Measurements from ENCODE around the gene CPED1.
"Not testable (repeated sequence)": the region's sequence is repeated elsewhere in the genome, so short reads cannot be mapped to it uniquely, and the experiment has no call there.

CPED1 gene

GRCh38 chr7:121267612-121268011 is 279.1 kb downstream of the CPED1 start:
- DNase-seq, result no peak

- DNase-seq, result no peak
These were observed 281.3 kb downstream of the CPED1 start for GRCh38 chr7:121269798-121270197.

GRCh38 chr7:121271098-121271497 is 282.6 kb downstream of the CPED1 start:
- no peak for DNase-seq

GRCh38 chr7:121271916-121272315 is 283.4 kb downstream of the CPED1 start:
- no peak for DNase-seq

- no peak for DNase-seq
These were observed 284.2 kb downstream of the CPED1 start for GRCh38 chr7:121272676-121273075.

- DNase-seq, result no peak
These were observed 285.1 kb downstream of the CPED1 start for GRCh38 chr7:121273467-121274167.

- DNase-seq, result no peak
These were observed 286.0 kb downstream of the CPED1 start for GRCh38 chr7:121274467-121274866.

GRCh38 chr7:121275204-121275603 is 286.7 kb downstream of the CPED1 start:
- DNase-seq, result no peak

- no peak for DNase-seq
These were observed 287.8 kb downstream of the CPED1 start for GRCh38 chr7:121276313-121276712.

- DNase-seq, result no peak
These were observed 289.9 kb downstream of the CPED1 start for GRCh38 chr7:121278120-121279021.

GRCh38 chr7:121279060-121279620 is 290.6 kb downstream of the CPED1 start:
- DNase-seq, result no peak

- no peak for DNase-seq
These were observed 291.3 kb downstream of the CPED1 start for GRCh38 chr7:121279822-121280221.

- DNase-seq, result no peak
These were observed 292.1 kb downstream of the CPED1 start for GRCh38 chr7:121280656-121281055.

GRCh38 chr7:121282129-121282528 is 293.6 kb downstream of the CPED1 start:
- DNase-seq, result no peak

- DNase-seq, result no peak
These were observed 296.7 kb downstream of the CPED1 start for GRCh38 chr7:121285066-121285667.

GRCh38 chr7:121286186-121286585 is 297.7 kb downstream of the CPED1 start:
- no peak for DNase-seq

- DNase-seq, result no peak
These were observed 298.5 kb downstream of the CPED1 start for GRCh38 chr7:121286742-121287734.

GRCh38 chr7:121288894-121289293 is 300.4 kb downstream of the CPED1 start:
- DNase-seq, result no peak

- not testable (repeated sequence) for DNase-seq
These were observed 301.4 kb downstream of the CPED1 start for GRCh38 chr7:121289930-121290329.

GRCh38 chr7:121294448-121294992 is 306.0 kb downstream of the CPED1 start:
- no peak for DNase-seq

GRCh38 chr7:121297843-121298242 is 309.3 kb downstream of the CPED1 start:
- DNase-seq, result no peak

GRCh38 chr7:121298831-121299239 is 310.3 kb downstream of the CPED1 start:
- no peak for DNase-seq

Data from activated naive CD4-positive, alpha-beta T cell treated with anti-CD3 and anti-CD28 coated beads, Interleukin-2, amount 50 U/mL, for 16 hours (primary cell).